Keratinocyte (primary cell): ENCODE results near the gene ELMOD1.

Source experiments
- EZH2 ChIP-seq: IDR thresholded peaks from one replicate; pipeline ENCODE4 v1.6.1; 2012; ENCODE audit warnings: inconsistent platforms, mild to moderate bottlenecking, low read length, moderate library complexity
- TF ChIP-seq, protein P1 (sequence below), 3 experiments: IDR thresholded peaks in 1 of 3; conservative IDR thresholded peaks in 1 of 3; optimal IDR thresholded peaks in 1 of 3; 2 replicates in 2 of 3; 3 replicates in 1 of 3; pipeline versions ENCODE3 to v1.5.1; 2011; ENCODE audit warnings: low read length in 3 of 3, mild to moderate bottlenecking in 3 of 3, moderate library complexity in 2 of 3, control low read depth in 1 of 3, inconsistent platforms in 1 of 3; ENCODE audit not compliant: insufficient read depth in 2 of 3; ENCODE audit errors: extremely low read depth in 1 of 3

GRCh38 chr11:107549253-107549953 lies 41.5 kb upstream of the ELMOD1 start:
- TF ChIP-seq, protein P1, sequence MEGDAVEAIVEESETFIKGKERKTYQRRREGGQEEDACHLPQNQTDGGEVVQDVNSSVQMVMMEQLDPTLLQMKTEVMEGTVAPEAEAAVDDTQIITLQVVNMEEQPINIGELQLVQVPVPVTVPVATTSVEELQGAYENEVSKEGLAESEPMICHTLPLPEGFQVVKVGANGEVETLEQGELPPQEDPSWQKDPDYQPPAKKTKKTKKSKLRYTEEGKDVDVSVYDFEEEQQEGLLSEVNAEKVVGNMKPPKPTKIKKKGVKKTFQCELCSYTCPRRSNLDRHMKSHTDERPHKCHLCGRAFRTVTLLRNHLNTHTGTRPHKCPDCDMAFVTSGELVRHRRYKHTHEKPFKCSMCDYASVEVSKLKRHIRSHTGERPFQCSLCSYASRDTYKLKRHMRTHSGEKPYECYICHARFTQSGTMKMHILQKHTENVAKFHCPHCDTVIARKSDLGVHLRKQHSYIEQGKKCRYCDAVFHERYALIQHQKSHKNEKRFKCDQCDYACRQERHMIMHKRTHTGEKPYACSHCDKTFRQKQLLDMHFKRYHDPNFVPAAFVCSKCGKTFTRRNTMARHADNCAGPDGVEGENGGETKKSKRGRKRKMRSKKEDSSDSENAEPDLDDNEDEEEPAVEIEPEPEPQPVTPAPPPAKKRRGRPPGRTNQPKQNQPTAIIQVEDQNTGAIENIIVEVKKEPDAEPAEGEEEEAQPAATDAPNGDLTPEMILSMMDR (optimal IDR thresholded peaks at IDR 0.05 in 1 of 3, IDR thresholded peaks at IDR 0.05 in 1 of 3, conservative IDR thresholded peaks at IDR 0.05 in 1 of 3; ENCODE audit: extremely low read depth in 1 of 3, insufficient read depth in 2 of 3, low read length in 3 of 3): peak in 2 of 3 experiments; percentile 64 to 71
- TF ChIP-seq EZH2: no peak
